GM12864 (cell line): Measurements from ENCODE around the gene KRTAP6-1.

Source experiments
- DNase-seq: peaks from one replicate; pipeline ENCODE4 v3.0.0-alpha.2; 2011; ENCODE audit warnings: low read depth
- H3K4me3 ChIP-seq: 2 replicates; pipeline ENCODE4 v1.5.1; 2011; ENCODE audit warnings: mild to moderate bottlenecking, low read depth, low read length, control low read depth
- TF ChIP-seq, protein P1 (sequence below): IDR thresholded peaks from 2 replicates; pipeline ENCODE4 v1.5.1; 2011; ENCODE audit warnings: low read depth, mild to moderate bottlenecking, moderate library complexity, low read length, control low read depth, inconsistent platforms; ENCODE audit errors: missing control alignments

The KRTAP6-1 gene

DNA sequence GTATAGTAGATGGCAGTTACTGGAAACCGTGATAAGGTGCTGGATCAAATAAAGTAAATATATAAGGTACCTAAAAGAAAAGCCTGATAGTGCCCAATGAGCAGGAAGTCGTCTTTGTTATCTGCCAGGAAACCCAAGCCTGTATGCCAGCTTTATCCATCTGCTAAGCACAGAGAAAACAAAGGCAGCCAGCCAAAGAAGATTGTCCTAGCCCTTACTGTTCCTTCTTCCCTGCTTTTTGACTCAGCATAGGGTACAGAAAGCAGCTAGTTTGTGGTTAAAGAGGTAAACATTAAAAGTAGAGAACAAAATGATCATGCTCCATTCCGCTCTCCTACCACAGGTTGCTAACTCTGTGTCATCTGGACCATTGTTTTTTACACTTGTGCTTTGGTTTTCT, 33.6 kb downstream of the KRTAP6-1 start:
- TF ChIP-seq, protein P1, sequence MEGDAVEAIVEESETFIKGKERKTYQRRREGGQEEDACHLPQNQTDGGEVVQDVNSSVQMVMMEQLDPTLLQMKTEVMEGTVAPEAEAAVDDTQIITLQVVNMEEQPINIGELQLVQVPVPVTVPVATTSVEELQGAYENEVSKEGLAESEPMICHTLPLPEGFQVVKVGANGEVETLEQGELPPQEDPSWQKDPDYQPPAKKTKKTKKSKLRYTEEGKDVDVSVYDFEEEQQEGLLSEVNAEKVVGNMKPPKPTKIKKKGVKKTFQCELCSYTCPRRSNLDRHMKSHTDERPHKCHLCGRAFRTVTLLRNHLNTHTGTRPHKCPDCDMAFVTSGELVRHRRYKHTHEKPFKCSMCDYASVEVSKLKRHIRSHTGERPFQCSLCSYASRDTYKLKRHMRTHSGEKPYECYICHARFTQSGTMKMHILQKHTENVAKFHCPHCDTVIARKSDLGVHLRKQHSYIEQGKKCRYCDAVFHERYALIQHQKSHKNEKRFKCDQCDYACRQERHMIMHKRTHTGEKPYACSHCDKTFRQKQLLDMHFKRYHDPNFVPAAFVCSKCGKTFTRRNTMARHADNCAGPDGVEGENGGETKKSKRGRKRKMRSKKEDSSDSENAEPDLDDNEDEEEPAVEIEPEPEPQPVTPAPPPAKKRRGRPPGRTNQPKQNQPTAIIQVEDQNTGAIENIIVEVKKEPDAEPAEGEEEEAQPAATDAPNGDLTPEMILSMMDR = no peak
- no peak overlapping the region for H3K4me3 ChIP-seq
- no peak for DNase-seq

DNA sequence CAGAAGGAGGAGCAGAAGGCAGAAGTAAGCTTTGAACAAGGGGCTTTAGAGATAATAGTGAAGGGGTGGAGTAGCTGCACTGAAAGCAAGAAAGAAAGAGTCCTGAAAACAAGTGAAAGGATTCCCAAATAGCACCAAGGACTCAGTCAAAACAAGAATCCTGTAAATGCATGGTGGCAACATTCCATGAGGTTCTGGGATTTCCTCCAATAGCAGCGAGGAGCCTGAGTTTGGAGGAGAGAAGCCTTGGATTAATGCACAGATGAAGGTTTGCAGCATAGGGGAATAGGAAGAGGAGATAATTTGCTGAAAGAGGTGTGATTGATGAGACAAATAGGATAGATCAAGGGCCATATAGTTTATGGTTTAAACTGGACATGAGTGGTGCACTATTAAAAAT, 34.4 kb downstream of the KRTAP6-1 start:
- TF ChIP-seq, protein P1 = no peak
- DNase-seq = no peak
- no peak overlapping the region for H3K4me3 ChIP-seq

DNA sequence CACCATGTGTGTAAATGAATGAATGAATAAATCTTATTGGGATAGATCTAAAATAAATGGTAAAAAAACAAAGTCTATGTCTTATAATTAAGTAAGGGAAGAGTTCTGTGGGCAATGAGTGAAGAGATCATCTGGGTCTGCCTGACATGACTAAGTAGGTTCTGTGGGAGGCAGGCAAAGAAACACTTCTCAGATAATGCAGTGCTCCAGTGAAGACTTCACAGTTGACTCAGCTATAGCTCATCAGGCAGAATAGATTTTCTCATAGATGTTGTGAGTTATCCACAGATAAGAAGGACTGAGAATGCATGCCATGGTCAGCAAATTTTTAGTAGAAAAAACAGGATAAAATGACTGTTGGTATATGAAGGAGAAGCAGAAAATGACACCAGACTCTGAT, 36.0 kb downstream of the KRTAP6-1 start:
- no peak overlapping the region for H3K4me3 ChIP-seq
- DNase-seq = no peak
- TF ChIP-seq, protein P1 = no peak

DNA sequence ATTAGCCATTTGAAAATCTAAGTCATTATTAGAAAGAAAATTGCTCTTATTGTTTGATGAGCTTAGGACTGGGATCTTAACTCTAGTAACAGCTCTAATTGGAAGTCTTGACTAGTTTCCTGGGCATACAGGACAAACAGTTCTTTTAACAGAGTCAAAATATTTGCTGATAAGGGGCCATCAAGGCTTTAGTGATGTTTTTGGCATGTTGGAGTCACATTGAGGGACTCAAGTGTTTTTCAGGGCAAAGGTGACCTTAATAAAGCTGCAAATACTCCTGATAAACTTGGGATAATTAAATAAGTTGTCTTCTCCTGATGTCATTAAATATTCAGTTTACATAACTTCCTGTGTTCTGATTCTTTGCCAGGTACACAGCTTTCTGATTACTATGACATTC, 46.1 kb downstream of the KRTAP6-1 start:
- TF ChIP-seq, protein P1 = no peak
- DNase-seq = no peak
- no peak overlapping the region for H3K4me3 ChIP-seq

DNA sequence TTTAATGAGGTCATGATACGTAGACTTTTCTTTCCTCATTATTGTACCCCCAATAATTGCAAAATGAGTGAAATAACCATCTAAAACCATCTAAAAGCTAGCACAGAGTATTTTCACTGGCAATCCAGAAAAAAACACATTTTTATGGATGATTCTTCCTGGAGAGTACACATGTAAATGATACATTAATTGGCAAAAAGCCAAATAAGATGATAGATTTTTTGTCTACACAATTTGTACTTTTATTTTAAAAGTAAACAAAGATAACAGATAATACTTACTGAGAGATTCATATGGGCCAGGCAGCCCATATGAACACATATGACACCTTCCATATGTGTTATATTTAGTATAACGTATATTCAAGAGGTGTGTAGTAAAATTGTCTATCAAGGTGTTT, 50.1 kb downstream of the KRTAP6-1 start:
- no peak overlapping the region for H3K4me3 ChIP-seq
- no peak for DNase-seq
- TF ChIP-seq, protein P1 = no peak
